ENCODE data around the gene SERTAD2. TPM values are rescaled to one million over a fixed set of nuclear protein-coding genes. Genes with fewer than 3 reads are reported as not detected.

The SERTAD2 gene, protein sequence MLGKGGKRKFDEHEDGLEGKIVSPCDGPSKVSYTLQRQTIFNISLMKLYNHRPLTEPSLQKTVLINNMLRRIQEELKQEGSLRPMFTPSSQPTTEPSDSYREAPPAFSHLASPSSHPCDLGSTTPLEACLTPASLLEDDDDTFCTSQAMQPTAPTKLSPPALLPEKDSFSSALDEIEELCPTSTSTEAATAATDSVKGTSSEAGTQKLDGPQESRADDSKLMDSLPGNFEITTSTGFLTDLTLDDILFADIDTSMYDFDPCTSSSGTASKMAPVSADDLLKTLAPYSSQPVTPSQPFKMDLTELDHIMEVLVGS
- 9.0 and 14.0 TPM in 2 replicates for total RNA-seq

DNA sequence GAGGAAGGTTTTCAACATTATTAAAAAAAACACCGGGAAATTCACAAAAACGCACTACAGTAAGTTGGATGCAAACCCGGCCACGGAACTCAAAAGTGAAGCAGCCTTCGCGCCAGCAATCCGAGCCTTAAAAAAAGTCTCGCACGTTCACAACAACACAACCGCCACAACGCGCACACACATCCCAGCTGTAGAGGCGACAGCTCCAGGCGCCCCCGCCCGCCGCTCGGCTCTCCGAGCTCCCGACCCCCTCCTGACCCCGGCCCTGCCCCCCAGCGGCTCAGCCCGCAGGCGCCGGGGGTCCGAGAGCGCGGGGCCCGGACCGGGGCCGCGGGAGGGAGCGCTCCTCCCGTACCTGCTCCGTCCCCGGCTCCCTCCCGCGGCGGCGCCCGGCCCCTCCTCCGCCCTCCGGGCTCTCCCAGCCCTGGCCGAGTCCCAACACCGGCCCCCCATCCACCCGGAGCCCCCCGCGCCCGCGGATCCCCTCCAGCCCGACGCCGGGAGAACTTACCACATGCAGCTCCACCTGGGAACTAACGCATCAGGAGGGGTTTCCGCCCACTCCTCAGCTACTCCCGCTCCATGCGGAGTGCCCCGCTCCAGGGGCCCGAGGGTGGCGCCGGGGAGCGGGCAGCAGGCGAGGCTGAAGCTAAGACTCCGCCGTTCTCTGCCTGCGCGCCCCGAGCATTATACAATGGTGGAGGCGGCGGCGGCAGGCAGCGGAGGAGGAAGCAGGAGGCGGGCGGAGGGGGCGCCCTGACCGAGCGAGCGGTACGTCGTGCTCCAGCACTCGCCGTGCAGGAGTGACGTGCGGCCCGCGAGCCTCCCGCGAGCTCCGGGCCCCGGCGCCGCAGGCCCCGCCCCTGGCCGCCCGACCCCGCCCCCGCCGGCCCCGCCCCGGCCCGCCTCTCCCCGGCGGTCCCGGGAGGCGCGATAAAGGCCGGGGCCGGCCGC lies at the start of gene SERTAD2:
TSS of gene SERTAD2 (minus strand) at position 805 of the 954 bp plus-strand sequence. CDS start 17,042 bp downstream, outside the sequence.

Other genes with a start within 250 kb of the SERTAD2 start
- gene LGALSL, start 199.8 kb downstream of the SERTAD2 start, total RNA-seq: 2.7 and 3.1 TPM in 2 replicates
- gene AFTPH, start 129.6 kb downstream of the SERTAD2 start, total RNA-seq: 28.4 and 29.4 TPM in 2 replicates

Data from placental epithelial cell (primary cell).